Measurements from ENCODE around the gene NFE2L3. TPM values are rescaled to one million over a fixed set of nuclear protein-coding genes. Genes with fewer than 3 reads are reported as not detected.
"Not testable (repeated sequence)": the region's sequence is repeated elsewhere in the genome, so short reads cannot be mapped to it uniquely, and the experiment has no call there.

NFE2L3 gene
- total RNA-seq, 2 donors from 2014 or later, result 3.9 to 4.3 TPM

DNA sequence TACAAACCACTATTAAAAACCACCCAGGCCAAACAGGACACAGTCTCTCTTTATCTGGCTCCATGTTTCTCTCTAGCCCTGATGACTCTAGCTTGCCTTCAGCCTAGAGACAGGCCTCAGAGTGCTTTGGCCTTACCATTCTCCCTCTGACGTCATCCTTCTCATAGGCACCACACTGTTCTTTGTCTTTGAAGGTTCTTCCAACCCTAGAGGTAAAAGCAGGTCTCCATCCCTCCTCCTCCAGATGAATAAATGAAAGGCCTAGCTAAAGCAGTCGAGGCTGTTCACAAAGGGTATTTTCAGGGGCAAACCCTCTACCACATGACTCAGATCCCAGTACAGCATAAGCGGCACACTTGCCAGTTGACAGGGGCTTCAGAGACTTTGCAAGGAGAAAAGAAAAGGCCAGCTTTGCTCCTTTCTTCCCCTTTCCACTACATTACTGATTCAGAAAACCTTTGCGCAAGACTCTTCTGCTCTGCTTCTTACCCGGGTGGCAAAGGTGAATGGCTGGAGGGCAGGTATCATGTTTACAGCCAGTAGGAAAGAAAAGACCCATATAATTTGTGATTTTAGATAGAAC, 14.8 kb downstream of the NFE2L3 start:
- no peaks in the 10 kb centered on the region for H3K9me3 ChIP-seq (ENCODE audit: control insufficient read depth, low read length, poor library complexity, severe bottlenecking)
- Mint-ChIP-seq H3K4me1 (peaks cover 12% of the 10 kb centered on the region), H3K27ac (peak overlapping the region; percentile 79), H3K4me3 (peak overlapping the region; percentile 25), H3K27me3 (no peaks in the 10 kb centered on the region), H3K36me3 (ENCODE audit: low read depth) (no peaks in the 10 kb centered on the region)
- ATAC-seq (peak; percentile 66), DNase-seq (no peak)

GRCh38 chr7:26167303-26167934, 15.4 kb downstream of the NFE2L3 start:
- H3K36me3 Mint-ChIP-seq (ENCODE audit: low read depth), result no peaks in the 10 kb centered on the region
- H3K27me3 Mint-ChIP-seq, result no peaks in the 10 kb centered on the region
- H3K9me3 ChIP-seq (ENCODE audit: control insufficient read depth, low read length, poor library complexity, severe bottlenecking), result no peaks in the 10 kb centered on the region
- no peak for DNase-seq
- peak; percentile 73 for ATAC-seq
- H3K27ac Mint-ChIP-seq, result peak overlapping the region; percentile 79
- H3K4me3 Mint-ChIP-seq, result peak overlapping the region; percentile 25
- H3K4me1 Mint-ChIP-seq, result peaks cover 12% of the 10 kb centered on the region

DNA sequence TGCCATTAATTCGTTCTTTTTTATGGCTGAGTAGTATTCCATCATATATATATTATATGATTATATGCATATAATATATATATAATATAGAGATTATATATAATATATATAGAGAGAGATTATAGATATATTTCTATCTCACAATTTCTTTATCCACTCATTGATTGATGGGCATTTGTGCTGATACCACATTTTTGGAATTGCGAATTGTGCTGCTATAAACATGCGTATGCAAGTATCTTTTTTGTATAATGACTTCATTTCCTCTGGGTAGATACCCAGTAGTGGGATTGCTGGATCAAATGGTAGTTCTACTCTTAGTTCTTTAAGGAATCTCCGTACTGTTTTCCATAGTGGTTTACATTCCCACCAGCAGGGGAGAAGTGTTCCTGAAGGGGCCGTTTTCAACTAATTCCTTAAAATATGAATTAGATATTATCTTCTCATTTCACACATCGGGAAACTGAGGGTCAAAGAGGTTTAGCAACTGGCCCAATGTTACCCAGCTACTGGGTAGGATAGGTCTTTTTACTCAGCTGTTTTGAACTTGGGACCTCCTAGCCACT, 16.5 kb downstream of the NFE2L3 start:
- ATAC-seq, result no peak
- Mint-ChIP-seq H3K27ac (no peak overlapping the region), H3K4me3 (no peak overlapping the region), H3K27me3 (no peaks in the 10 kb centered on the region), H3K36me3 (ENCODE audit: low read depth) (no peaks in the 10 kb centered on the region), H3K4me1 (peaks cover 12% of the 10 kb centered on the region)
- DNase-seq, result no peak
- H3K9me3 ChIP-seq (ENCODE audit: control insufficient read depth, low read length, poor library complexity, severe bottlenecking), result no peaks in the 10 kb centered on the region

DNA sequence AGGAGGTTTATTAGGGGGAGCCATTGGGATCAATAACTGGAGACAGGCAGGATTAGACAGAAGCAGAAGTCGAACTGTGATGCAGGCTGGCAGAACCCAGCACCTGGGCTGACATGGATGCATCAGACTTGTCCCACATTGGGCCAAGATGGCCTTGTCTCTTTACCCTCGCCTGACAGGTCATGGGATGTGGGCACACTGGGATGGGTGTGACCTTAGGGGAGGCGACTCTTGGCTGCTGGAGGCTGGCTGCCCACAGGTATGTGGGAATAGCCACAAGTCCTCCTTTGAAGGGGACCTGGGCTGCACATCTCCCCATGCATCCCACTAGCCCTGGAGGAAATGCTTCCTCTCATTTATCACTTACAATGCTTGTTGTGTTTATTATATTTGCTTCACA, 17.3 kb downstream of the NFE2L3 start:
- H3K36me3 Mint-ChIP-seq (ENCODE audit: low read depth), result peaks cover 4% of the 10 kb centered on the region
- peaks cover 19% of the 10 kb centered on the region for H3K4me1 Mint-ChIP-seq

GRCh38 chr7:26170663-26171062, 18.7 kb downstream of the NFE2L3 start:
- DNase-seq (no peak), ATAC-seq (no peak)
- Mint-ChIP-seq H3K36me3 (ENCODE audit: low read depth) (peaks cover 4% of the 10 kb centered on the region), H3K4me3 (no peak overlapping the region), H3K4me1 (peaks cover 20% of the 10 kb centered on the region), H3K27ac (no peak overlapping the region), H3K27me3 (no peaks in the 10 kb centered on the region)
- no peaks in the 10 kb centered on the region for H3K9me3 ChIP-seq (ENCODE audit: control insufficient read depth, low read length, poor library complexity, severe bottlenecking)

More for the DNA sequence above, 17.3 kb downstream of the NFE2L3 start:
- DNase-seq (no peak), ATAC-seq (no peak)
- Mint-ChIP-seq H3K27ac (no peak overlapping the region), H3K4me3 (no peak overlapping the region), H3K27me3 (no peaks in the 10 kb centered on the region)
- no peaks in the 10 kb centered on the region for H3K9me3 ChIP-seq (ENCODE audit: control insufficient read depth, low read length, poor library complexity, severe bottlenecking)

GRCh38 chr7:26171601-26172000, 19.6 kb downstream of the NFE2L3 start:
- Mint-ChIP-seq H3K27me3 (no peaks in the 10 kb centered on the region), H3K4me1 (peaks cover 19% of the 10 kb centered on the region), H3K27ac (no peak overlapping the region), H3K36me3 (ENCODE audit: low read depth) (peaks cover 4% of the 10 kb centered on the region), H3K4me3 (no peak overlapping the region)
- DNase-seq, result no peak
- H3K9me3 ChIP-seq (ENCODE audit: control insufficient read depth, low read length, poor library complexity, severe bottlenecking), result no peaks in the 10 kb centered on the region
- ATAC-seq, result no peak

GRCh38 chr7:26172048-26172447, 20.1 kb downstream of the NFE2L3 start:
- H3K36me3 Mint-ChIP-seq (ENCODE audit: low read depth), result peaks cover 4% of the 10 kb centered on the region
- DNase-seq (no peak), ATAC-seq (no peak)
- H3K4me1 Mint-ChIP-seq, result peaks cover 15% of the 10 kb centered on the region
- H3K27ac Mint-ChIP-seq, result no peak overlapping the region
- no peaks in the 10 kb centered on the region for H3K9me3 ChIP-seq (ENCODE audit: control insufficient read depth, low read length, poor library complexity, severe bottlenecking)
- H3K27me3 Mint-ChIP-seq, result no peaks in the 10 kb centered on the region
- H3K4me3 Mint-ChIP-seq, result no peak overlapping the region

- not testable (repeated sequence) for ATAC-seq; DNase-seq; H3K27ac Mint-ChIP-seq; H3K9me3 ChIP-seq (ENCODE audit: control insufficient read depth, low read length, poor library complexity, severe bottlenecking); H3K36me3 Mint-ChIP-seq (ENCODE audit: low read depth); H3K27me3 Mint-ChIP-seq; H3K4me3 Mint-ChIP-seq
- H3K4me1 Mint-ChIP-seq, result peaks cover 24% of the 10 kb centered on the region
Measured at GRCh38 chr7:26175903-26176302, 23.9 kb downstream of the NFE2L3 start.

- not testable (repeated sequence) for H3K4me3 Mint-ChIP-seq; H3K9me3 ChIP-seq (ENCODE audit: control insufficient read depth, low read length, poor library complexity, severe bottlenecking); DNase-seq; H3K27me3 Mint-ChIP-seq; H3K36me3 Mint-ChIP-seq (ENCODE audit: low read depth); ATAC-seq; H3K27ac Mint-ChIP-seq
- peaks cover 29% of the 10 kb centered on the region for H3K4me1 Mint-ChIP-seq
Measured at GRCh38 chr7:26176696-26177095, 24.7 kb downstream of the NFE2L3 start.

- not testable (repeated sequence) for DNase-seq; H3K27me3 Mint-ChIP-seq; H3K27ac Mint-ChIP-seq; H3K36me3 Mint-ChIP-seq (ENCODE audit: low read depth); H3K4me3 Mint-ChIP-seq; H3K9me3 ChIP-seq (ENCODE audit: control insufficient read depth, low read length, poor library complexity, severe bottlenecking); ATAC-seq
- H3K4me1 Mint-ChIP-seq, result peaks cover 29% of the 10 kb centered on the region
Measured at GRCh38 chr7:26177269-26177668, 25.3 kb downstream of the NFE2L3 start.

DNA sequence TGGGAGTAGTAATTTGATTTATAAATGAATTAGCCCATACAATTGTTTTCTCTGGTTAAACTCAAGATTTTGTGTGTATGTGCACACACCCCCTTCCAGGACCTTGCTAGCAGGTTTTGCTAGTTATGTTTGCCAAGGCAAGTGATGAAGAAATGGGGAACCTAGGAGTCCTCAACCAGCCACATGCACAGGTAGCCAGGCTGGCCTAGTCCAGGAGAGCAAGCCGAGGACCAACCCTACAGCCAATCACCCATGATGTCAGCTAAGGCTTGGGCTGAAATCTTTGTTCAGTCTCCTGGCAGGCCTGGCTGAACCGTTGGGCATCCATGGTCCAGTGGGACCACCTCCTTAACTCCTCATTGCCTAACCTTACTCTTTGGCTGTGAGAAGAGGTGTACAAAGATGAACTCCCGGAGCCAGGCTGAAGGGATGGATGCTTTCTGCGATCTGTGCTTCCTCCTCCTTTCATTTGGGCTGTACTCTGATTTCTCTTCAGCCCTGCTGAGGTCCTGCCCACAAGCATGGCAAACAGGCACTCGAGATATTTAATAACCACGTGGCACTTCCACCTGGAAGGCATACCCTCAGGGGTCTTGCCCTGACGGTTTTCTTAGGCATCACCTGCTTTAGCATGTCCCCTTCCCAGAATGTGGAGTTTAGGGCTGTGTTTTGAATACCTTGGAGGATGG, 26.4 kb downstream of the NFE2L3 start:
- H3K4me3 Mint-ChIP-seq, result no peak overlapping the region
- peaks cover 4% of the 10 kb centered on the region for H3K36me3 Mint-ChIP-seq (ENCODE audit: low read depth)
- H3K9me3 ChIP-seq (ENCODE audit: control insufficient read depth, low read length, poor library complexity, severe bottlenecking), result no peaks in the 10 kb centered on the region
- H3K27me3 Mint-ChIP-seq, result no peaks in the 10 kb centered on the region
- ATAC-seq (no peak), DNase-seq (no peak)
- peaks cover 29% of the 10 kb centered on the region for H3K4me1 Mint-ChIP-seq
- no peak overlapping the region for H3K27ac Mint-ChIP-seq

DNA sequence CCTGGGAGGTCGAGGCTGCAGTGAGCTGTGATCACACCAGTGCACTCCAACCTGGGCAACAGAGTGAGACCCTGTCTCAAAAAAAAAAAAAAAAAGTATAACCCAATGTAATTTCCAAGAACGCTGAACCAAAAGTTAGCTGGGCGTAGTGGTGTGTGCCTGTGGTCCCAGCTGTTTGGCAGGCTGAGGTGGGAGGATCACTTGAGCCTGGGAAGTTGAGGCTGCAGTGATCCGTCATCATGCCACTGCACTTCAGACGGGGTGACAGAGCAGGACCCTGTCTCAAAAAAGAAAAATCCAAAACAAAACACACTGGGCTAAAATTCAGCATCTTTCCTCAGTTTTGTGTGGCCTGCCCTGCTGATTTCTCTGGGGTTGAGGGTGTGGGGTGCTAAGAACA, 27.4 kb downstream of the NFE2L3 start:
- no peak for DNase-seq
- no peaks in the 10 kb centered on the region for H3K27me3 Mint-ChIP-seq
- no peak overlapping the region for H3K4me3 Mint-ChIP-seq
- H3K4me1 Mint-ChIP-seq, result peaks cover 21% of the 10 kb centered on the region
- no peak for ATAC-seq
- no peaks in the 10 kb centered on the region for H3K9me3 ChIP-seq (ENCODE audit: control insufficient read depth, low read length, poor library complexity, severe bottlenecking)
- H3K27ac Mint-ChIP-seq, result no peak overlapping the region
- H3K36me3 Mint-ChIP-seq (ENCODE audit: low read depth), result no peaks in the 10 kb centered on the region

GRCh38 chr7:26179826-26180497, 28.0 kb downstream of the NFE2L3 start:
- no peak overlapping the region for H3K4me3 Mint-ChIP-seq
- no peaks in the 10 kb centered on the region for H3K27me3 Mint-ChIP-seq
- H3K27ac Mint-ChIP-seq, result peak overlapping the region; percentile 82
- ATAC-seq, result no peak
- H3K9me3 ChIP-seq (ENCODE audit: control insufficient read depth, low read length, poor library complexity, severe bottlenecking), result no peaks in the 10 kb centered on the region
- H3K4me1 Mint-ChIP-seq, result peaks cover 21% of the 10 kb centered on the region
- no peak for DNase-seq
- no peaks in the 10 kb centered on the region for H3K36me3 Mint-ChIP-seq (ENCODE audit: low read depth)
